NCI-H526 treated with DMSO at 0.1 percent for 48 hours (cell line): ENCODE measurements around the gene PLEKHG3.

ENCODE experiments used
- DNase-seq: peaks from one replicate; lab custom pipeline; 2025; lab: John Stamatoyannopoulos, UW

The PLEKHG3 gene

DNA sequence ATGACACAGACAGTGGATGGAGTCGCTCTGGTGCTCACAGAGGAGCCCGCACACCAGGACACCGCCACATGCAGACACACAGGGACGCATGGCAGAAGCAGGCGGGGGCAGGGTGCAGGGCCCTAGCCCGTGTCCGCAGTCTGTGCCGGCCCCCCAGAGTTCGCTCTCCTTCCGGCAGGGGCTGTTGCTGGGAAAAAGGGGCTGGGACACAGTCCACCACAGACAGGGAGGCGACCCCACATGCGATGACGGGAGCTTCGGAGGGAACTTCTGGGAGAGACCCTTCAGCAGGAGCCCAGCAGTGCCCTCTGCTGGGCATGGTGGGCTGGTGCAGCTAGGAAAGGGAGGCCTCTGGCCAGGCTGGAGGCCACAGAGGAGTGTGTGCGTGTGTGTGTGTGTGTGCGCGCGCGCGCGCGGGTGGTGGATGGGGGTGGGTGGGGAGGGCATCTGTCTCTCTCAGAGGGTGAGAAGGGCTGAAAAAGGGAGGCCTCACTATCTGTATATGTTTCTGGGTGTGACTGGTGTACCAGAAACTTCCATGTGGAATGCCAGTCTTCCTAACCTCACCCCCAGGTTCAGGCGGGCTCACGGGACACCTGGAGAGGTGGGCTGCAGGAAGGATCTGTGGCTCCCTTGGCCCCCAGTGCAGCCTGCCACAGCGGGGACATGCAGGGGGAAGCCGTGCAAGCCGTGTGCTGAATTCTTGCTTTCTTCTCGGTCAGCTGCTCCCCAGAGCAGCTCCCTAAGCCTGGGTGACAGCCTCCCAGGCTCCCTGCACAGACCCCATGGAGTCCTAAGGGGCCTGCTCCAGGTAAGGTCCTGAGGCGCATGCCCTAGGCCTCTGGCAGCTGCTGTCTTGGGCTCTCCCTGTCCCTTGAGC, 60.7 kb downstream of the PLEKHG3 start:
- DNase-seq, result peak; percentile 27

DNA sequence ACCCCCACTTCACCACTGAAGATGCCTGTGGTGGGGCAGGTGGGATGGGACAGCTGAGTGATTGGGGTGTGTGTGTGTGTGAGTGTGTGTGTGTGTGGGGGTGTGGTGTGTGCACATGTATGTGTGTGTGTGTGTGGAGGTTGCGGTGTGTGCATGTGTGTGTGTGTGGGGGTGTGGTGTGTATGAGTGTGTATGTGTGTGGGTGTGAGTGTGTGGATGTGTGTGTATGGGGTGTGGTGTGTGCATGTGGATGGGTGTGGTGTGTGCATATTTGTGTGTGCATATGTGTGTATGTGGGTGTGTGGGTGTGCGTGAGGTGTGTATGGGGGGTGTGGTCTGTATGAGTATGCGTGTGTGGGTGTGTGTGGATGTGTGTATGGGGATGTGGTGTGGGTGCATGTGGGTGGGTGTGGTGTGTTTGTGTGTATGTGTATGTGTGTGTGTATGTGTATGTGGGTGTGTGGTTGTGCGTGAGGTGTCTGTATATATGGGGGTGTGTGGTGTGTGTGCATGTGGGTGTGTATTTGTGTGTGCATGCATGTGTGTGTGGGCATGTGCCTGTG, 61.6 kb downstream of the PLEKHG3 start:
- no peak for DNase-seq

DNA sequence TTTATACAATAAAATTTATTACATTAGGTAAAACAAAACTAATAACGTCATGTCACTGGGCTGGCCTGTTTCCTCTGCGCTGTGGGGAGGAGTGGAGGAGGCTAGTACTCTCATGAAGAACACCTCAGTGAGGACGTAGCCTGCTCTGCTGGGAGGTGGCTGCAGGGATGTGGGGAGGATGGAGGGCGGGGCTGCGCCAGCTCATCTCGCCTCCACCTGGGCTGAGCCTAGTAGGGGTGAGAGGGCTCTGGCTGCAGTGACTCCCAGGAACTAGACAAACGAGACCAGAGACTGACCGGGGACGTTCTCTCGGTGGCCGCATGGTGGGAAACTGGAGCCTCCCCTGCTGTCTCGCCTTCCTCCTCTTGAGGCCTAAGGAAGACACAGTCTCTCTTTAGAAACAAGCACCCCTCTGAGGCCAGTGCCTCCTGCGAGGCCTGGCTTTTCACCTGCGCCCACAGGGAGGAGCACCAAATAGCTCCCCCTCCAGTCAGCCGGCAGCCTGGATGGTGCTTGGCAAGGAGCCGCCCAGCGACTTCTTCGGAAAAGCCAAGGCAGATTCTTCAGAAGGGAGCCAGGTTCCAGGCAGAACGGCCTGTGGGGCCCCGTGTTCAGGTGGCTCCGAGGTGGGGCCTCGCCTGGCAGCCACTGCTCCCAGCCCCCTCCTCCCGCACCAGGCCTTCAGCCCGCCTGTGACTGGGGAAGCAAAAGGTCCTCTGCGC, 62.4 kb downstream of the PLEKHG3 start:
- no peak for DNase-seq

DNA sequence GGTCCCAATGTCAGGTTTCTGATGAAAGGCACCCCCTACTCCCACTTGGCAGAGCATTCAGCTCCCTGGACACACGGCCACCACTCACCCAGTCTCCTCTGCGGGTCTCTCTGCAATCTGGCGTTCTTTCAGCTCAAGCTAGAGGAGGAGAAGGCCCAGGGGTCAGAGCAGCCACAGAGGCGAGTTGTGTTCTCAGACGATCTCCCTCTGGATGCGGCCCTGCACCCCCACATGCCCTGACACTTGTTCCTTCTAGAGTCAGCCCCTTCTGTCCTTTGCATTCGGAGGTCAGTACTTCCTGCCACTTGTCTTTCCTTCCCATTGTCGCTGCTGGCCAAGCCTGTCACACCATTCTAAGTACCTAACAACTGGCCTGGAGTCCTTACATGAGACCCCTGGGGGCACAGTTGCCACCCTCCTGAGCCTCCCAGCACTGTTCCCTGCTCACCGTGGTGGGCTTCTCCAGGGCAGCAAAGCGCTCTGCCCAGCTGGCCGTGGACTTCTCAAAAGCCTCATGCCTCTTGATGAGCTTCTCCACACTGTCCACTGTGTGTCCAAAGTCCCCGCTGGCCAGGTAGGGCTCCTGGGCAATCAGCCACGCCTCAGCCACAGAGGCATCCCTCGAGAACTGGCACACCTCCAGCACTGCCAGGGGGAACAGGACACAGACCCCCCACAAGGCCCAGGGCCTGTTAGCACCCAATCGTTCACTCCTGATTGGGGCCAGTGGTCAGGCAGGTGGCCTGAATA, 63.2 kb downstream of the PLEKHG3 start:
- no peak for DNase-seq

DNA sequence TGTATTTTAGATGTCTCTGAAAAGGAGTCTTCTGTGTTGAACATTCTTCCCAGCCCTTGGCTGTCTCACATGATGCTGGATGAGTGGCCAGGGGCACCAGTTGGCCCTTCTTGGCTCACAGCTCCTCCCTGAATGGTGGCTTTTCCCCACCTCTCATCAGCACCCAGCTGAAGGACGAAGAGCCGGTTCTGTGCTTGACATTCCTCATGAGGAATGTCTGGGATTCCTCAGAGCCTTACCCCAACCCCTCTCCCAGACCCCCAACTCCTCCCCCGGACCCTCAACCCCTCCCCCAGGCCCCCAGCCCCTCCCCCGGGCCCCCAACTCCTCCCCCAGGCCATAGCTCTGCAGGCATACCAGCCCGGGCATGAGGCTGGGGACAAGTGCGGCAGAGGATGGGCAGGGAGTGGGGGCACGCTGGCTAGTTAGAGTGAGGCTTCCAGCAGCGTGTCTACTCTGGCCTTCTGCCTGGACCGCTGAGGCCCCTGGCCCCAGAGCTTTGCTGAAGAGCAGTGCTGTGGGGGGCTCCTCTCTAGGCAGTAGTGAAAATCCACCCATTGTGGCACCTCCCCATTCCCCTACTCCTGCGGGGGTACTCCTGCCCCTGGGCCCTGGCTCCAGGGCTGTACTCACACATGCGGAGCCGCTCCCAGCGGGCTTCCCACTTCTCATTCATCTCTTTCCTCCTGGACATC, 64.3 kb downstream of the PLEKHG3 start:
- no peak for DNase-seq

DNA sequence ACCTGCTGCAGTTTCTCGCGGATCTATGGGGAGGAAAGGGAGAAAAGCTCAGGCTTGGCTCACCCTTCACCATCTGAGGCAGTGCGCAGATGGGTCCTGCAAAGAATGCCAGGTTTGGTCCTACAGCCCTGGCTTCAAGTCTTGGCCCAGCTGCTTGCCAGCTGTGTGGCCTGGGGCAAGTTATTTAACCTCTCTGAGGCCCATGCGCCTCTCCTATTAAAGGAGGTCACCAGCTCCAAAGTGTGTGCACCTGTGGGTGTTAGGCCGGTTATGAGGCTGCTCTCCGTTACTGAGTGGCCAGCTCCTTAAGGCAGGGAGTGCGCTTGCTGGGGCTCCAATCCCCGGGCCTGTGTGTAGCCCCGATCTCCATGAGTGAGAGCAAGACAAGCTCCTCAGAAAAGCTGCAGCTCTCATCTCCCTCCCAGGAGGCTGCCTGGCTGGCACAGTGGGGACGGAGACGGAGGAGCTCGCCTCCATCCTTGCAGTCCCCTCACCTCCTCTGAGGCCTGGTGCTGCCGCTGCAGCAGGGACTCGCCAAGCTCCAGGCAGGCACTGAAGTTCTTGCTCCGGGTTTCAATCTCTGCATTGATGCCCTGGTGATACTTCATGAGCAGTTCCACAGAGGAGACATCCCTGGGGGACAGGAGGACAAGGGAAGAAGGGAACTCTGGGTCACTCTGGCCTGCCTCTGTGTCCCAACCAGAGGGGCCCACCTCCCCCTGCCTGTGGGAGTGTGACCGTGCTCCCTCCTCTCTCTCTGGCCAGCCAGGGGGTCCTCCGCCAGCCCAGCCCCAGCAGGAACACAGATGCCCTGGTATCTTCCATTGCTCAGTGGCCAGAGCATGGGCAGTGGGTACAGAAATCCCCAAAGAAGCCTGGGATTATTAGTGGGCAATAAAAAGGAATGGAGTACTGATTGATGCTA, 65.1 kb downstream of the PLEKHG3 start:
- DNase-seq, result no peak

DNA sequence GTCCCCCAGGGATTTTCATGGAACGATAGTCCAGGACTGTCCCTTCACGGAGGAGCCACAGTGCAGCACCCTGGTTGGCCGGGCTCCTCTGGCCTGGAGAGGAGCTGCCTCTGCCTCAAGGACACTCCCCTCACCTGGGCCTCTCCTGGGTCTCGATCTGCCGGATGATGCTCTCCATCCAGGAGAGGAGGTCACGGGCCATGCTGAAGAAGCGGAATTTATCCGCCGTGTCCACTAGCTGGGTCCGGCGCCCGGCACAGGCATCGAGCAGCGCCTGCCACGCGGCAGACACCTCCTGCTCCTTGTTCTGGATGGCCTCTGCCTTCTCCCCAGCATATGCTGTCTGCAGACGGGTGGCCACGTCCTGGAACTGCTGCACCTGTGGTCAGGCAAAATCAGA, 66.5 kb downstream of the PLEKHG3 start:
- DNase-seq, result no peak

DNA sequence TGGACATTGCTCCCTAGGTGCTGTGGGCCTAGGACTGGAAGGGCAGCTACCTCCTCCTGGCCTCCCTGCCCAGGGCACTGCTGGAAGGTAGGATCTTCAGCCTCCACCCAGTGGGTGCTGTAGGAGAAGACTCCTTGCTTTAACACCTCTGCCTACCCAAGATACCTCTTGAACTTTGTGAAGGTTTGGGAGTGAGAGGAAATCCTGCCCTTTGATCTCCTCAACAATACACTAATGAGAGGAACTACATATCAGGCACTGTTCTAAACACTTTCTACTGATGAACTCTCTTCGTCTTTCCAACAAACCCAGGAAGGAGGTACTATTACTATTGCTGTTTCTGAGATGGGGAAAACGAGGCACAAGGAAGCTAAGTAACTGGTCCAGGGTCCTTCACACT, 66.9 kb downstream of the PLEKHG3 start:
- no peak for DNase-seq

DNA sequence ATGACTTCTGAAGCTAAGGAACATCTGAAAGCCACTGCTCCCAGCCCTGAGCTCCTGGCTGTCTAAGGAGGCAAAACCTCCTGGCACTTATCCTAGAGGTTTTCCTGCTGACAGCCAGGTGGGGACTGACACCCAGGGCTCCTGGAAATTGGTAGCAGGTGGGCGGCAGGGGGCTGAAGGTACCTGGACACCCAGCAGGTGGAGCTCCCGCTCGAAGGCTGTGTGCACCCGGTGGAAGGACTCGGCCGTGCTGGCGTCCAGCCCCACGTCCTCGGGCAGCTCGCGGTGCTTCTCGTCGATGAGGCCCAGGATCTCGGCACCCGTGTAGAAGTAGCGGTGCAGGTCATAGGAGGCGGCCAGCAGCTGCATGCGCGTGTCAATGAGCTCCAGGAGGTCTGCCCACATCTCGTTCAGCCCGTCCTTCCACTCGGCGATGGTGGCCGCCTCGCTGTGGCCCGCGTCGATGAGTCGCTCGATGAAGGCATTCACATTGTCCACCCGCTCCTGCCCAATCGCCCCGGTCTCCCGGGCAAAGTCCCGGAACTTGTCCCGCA, 68.2 kb downstream of the PLEKHG3 start:
- DNase-seq, result no peak

DNA sequence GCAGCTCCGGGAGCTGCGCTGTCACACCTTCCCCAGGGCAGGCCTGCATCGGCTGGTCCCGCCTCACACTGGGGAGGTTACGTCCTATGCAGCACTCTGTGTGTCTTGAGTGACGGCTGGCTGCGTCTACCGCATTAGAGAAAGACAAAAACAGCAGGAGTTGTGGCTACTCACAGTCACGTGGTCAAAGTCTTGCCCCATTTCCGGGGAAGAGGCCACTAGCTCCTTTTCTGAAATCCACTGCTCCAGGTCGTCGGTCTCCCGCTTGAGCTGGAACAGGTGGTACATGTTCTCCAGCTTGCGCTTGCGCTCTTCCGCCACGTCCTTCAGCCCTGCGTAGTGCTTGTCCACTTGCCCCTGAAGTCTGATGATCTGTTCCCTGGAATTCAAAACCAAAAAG, 68.8 kb downstream of the PLEKHG3 start:
- DNase-seq, result no peak

DNA sequence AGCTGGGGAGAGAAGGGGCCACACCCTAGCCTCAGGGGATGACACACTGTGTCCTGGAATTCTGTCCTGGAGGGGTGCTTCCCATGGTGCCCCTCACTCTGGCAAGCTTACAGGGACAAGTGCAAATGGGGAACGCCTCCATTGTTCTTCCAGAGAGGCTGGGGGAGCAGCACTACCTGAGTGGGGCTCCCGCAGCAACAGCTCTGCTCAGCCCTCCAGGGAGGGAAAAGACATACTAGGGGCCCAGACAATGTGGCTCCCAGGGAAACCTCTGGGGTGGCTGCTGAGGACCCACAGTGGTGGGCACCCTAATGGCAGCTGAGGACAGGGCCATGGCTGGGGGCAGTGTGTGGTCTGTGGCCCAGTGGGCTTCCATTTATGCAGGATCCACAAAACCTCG, 69.4 kb downstream of the PLEKHG3 start:
- no peak for DNase-seq

DNA sequence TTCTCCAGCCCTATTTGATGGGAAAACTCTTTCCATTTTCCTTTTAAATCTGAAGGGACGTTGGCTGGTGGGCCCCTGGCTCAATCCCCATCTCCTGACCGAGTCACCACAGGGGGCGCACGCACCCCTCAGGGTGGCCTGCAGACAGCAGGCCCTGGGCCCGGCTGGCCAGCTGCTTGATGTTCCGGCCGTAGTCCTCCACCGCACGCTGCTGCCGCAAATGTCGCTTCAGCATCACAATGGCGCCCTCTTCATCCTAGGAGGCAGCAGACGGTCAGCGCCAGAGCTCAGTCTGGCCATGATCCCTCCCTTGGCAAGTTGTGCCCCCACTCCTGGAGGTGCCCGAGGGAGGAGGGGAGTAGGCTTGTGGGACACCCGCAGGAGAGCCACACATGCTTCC, 70.0 kb downstream of the PLEKHG3 start:
- DNase-seq, result no peak

DNA sequence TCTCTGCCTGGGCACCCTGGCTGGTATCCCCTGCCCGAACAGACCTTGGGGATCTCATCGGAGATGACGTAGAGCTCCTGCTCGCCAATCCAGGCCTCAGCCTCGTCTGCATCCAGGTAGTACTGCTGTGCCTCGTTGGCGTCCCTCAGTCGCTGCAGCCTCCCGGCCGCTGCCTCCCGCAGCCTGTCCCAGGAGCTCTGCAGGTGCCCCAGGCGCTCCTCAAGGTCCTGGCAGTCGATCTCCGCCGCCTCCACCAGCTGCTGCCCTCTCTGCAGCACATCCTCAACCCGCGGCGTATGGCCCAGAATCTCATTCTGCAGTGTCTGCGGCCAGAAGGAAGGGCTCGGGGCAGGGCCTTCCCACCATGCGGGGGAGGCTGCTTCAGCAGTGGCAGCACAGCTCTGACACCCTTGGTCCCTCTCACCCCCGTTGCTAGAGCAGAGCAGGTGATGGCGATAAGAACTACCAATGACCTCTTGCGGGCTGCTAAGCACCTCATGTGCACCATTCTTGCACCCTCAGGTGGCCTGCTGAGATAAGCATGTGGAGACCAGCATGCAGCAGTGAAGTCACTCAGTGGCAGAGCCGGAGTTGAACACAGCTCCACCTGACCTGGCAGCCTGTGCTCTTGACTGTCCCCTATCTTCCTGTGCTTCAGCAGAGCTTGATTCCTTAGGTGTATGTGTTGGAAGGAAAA, 71.0 kb downstream of the PLEKHG3 start:
- DNase-seq, result no peak

DNA sequence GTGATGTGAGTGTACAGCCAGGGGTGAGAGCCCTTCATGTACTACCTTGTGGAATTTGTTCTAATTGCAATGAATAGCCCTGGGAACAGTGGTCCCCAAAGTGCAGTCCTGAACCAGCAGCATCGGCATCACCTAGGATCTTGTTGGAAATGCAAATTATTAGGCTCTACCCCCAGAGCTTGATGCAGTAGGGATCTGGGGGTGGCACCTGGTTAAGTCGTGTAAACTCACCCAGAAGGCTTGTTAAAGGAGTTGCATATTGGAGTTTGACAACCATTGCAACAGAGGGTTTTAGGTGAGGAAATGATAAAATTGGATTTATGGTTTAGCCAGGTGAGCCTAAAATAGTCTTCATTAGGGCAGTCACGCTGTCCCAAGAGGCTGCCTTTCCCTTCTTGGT, 73.2 kb downstream of the PLEKHG3 start:
- DNase-seq, result no peak

DNA sequence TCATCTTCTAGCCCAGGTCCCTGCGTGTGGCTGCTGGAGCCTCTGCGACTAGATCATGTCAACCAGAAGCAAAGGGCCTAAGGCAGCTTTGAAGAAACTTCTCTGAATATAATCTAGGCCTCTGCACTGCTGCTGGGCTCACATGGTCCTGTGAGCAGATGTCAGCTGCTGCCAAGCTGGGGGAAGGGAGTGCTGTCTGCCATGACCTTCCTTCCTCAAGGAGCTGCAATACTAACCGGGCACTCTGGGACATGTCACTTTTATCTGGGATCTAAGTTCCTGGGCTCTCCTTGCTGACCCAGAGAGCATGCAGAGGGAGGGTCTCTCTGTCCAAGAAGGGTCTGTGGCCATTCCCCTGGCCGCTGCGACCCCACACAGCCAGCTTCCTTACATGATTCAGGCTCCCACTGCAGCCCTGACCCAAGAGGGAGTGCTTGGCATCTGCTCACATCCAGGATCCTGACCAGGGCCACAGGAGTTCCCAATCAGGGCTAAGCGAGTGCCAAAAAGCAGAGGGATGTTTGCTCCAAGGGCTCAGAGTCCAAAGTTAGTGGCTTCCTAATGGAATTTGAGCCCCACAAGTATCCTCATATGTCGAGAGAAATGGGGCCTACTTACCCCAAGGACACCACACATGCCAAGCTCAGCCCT, 74.0 kb downstream of the PLEKHG3 start:
- no peak for DNase-seq

DNA sequence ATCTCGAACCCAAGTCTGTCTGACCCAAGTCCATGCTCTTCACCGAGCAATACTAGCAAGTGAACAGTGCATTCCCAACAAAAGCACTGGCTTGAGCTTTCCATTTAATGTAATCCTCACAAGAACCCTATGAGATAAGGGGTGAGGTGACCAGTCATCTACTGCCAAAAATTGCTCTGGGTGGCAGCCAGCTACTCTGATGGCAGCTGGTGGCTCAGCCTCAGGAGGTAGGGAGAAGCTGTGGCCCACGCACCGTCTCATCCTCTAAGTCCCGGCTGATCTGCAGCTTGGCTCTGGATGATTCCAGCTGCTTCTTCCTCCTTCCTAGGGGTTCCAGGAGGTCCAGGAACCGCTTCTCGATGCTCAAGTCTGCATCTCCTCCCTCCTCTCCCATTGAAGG, 75.2 kb downstream of the PLEKHG3 start:
- no peak for DNase-seq

DNA sequence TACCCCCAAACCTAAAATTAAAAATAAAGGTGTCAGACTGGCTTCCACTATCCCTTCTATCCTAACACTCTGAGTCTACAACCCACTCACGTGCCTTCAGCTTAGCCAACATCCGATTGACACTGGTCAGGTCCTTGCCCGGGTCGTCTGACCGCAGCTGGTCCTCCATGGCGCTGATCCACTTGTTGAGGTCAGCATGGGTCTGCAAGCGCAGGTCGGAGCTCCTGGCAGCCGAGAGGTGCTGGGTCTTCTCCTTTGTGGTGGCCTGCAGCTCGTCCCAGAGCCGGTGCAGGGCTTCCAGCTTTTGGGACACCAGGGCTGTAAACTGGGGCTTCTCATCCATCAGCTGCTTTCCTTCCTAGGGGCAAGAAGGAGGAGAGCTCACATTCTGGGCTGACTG, 78.0 kb downstream of the PLEKHG3 start:
- no peak for DNase-seq

DNA sequence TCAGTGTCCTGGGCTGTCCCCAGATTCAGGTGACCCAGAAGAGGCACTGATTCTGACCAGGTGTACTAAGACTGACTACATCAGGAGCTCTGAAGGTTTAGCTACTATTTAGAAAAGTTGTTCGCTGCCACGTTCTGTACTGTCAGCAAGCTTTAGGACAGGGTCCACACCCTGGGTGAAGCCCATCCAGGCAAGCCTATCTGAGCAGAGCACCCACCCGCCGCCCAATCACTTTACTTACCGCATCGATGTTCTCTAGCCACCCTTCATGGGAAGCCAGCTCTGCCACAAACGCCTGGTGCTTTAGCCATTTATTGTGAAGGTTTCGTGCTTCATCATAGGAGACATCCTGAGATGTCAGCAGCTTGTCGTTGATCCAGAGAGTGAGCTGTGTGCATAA, 79.8 kb downstream of the PLEKHG3 start:
- no peak for DNase-seq
